Liver (tissue), 3 donors: ENCODE data around the gene UBE2E2.

Experiments
- FOXA2 ChIP-seq: IDR thresholded peaks from 2 replicates; pipeline ENCODE4 v1.6.1; 2016; ENCODE audit warnings: antibody characterized with exemption
- SP1 ChIP-seq: IDR thresholded peaks from 2 replicates; pipeline ENCODE4 v1.6.1; 2018; ENCODE audit warnings: antibody characterized with exemption, mild to moderate bottlenecking
- YY1 ChIP-seq: IDR thresholded peaks from 2 replicates; pipeline ENCODE4 v1.6.1; 2016; ENCODE audit warnings: antibody characterized with exemption, mild to moderate bottlenecking
- TF ChIP-seq, protein P1 (sequence below): fragments of 150-350 bp; IDR thresholded peaks from 2 replicates; pipeline ENCODE4 v1.5.1; 2017; ENCODE audit warnings: improper control_type of control experiment, low read depth, low read length; ENCODE audit not compliant: missing input control
- TF ChIP-seq, protein P2 (sequence below): IDR thresholded peaks from 2 replicates; pipeline ENCODE4 v1.6.1; 2016; ENCODE audit warnings: antibody characterized with exemption, mild to moderate bottlenecking
- TF ChIP-seq, protein P3 (sequence below): IDR thresholded peaks from 2 replicates; pipeline ENCODE4 v1.6.1; 2016; ENCODE audit warnings: antibody characterized with exemption
- donor health status: healthy.
- donor health status: healthy.

DNA sequence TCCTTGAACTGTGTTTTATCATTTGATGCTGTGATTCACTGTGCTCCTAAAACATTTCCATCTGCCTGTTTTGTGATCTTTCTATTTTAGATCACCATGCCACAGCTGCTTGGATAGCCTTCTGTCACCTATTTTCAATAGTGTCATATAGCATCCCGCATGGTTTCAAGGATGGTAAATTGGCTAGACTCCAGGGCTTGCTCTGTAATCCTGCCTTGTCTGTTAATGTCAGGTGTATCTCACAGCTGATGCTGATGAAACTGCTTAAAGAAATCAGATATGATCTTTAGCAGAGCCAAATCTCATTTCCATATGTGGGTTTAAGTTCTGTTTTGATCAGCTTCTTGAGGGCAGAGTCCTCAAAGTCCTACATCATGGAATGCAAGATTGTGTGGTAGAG is 182.2 kb downstream of the UBE2E2 start:
- TF ChIP-seq, protein P1, sequence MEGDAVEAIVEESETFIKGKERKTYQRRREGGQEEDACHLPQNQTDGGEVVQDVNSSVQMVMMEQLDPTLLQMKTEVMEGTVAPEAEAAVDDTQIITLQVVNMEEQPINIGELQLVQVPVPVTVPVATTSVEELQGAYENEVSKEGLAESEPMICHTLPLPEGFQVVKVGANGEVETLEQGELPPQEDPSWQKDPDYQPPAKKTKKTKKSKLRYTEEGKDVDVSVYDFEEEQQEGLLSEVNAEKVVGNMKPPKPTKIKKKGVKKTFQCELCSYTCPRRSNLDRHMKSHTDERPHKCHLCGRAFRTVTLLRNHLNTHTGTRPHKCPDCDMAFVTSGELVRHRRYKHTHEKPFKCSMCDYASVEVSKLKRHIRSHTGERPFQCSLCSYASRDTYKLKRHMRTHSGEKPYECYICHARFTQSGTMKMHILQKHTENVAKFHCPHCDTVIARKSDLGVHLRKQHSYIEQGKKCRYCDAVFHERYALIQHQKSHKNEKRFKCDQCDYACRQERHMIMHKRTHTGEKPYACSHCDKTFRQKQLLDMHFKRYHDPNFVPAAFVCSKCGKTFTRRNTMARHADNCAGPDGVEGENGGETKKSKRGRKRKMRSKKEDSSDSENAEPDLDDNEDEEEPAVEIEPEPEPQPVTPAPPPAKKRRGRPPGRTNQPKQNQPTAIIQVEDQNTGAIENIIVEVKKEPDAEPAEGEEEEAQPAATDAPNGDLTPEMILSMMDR: no peak
- TF ChIP-seq FOXA2 (no peak), YY1 (no peak), SP1 (no peak)
- TF ChIP-seq, protein P2, sequence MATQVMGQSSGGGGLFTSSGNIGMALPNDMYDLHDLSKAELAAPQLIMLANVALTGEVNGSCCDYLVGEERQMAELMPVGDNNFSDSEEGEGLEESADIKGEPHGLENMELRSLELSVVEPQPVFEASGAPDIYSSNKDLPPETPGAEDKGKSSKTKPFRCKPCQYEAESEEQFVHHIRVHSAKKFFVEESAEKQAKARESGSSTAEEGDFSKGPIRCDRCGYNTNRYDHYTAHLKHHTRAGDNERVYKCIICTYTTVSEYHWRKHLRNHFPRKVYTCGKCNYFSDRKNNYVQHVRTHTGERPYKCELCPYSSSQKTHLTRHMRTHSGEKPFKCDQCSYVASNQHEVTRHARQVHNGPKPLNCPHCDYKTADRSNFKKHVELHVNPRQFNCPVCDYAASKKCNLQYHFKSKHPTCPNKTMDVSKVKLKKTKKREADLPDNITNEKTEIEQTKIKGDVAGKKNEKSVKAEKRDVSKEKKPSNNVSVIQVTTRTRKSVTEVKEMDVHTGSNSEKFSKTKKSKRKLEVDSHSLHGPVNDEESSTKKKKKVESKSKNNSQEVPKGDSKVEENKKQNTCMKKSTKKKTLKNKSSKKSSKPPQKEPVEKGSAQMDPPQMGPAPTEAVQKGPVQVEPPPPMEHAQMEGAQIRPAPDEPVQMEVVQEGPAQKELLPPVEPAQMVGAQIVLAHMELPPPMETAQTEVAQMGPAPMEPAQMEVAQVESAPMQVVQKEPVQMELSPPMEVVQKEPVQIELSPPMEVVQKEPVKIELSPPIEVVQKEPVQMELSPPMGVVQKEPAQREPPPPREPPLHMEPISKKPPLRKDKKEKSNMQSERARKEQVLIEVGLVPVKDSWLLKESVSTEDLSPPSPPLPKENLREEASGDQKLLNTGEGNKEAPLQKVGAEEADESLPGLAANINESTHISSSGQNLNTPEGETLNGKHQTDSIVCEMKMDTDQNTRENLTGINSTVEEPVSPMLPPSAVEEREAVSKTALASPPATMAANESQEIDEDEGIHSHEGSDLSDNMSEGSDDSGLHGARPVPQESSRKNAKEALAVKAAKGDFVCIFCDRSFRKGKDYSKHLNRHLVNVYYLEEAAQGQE: no peak
- TF ChIP-seq, protein P3, sequence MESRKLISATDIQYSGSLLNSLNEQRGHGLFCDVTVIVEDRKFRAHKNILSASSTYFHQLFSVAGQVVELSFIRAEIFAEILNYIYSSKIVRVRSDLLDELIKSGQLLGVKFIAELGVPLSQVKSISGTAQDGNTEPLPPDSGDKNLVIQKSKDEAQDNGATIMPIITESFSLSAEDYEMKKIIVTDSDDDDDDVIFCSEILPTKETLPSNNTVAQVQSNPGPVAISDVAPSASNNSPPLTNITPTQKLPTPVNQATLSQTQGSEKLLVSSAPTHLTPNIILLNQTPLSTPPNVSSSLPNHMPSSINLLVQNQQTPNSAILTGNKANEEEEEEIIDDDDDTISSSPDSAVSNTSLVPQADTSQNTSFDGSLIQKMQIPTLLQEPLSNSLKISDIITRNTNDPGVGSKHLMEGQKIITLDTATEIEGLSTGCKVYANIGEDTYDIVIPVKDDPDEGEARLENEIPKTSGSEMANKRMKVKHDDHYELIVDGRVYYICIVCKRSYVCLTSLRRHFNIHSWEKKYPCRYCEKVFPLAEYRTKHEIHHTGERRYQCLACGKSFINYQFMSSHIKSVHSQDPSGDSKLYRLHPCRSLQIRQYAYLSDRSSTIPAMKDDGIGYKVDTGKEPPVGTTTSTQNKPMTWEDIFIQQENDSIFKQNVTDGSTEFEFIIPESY: no peak
